HG03066 (cell line): ENCODE results near the gene CRYGN.

Experiments
- ATAC-seq: cut with Tn5 transposase; IDR thresholded peaks from one replicate; pipeline ENCODE4 v1.9.1; 2021; ENCODE audit warnings: low read depth; ENCODE audit not compliant: unreplicated experiment

The CRYGN gene

GRCh38 chr7:151393031-151393977 is 46.6 kb downstream of the CRYGN start:
- ATAC-seq, result no peak

- ATAC-seq, result no peak
These were observed 47.5 kb downstream of the CRYGN start for GRCh38 chr7:151392426-151392825.

GRCh38 chr7:151392002-151392401 is 47.9 kb downstream of the CRYGN start:
- ATAC-seq, result no peak

GRCh38 chr7:151391358-151391730 is 48.6 kb downstream of the CRYGN start:
- no peak for ATAC-seq

GRCh38 chr7:151390598-151391357 is 49.2 kb downstream of the CRYGN start:
- no peak for ATAC-seq

- ATAC-seq, result no peak
These were observed 50.0 kb downstream of the CRYGN start for GRCh38 chr7:151389768-151390597.

- no peak for ATAC-seq
These were observed 50.7 kb downstream of the CRYGN start for GRCh38 chr7:151389096-151389767.

GRCh38 chr7:151388430-151388829 is 51.5 kb downstream of the CRYGN start:
- ATAC-seq, result no peak

- ATAC-seq, result no peak
These were observed 52.0 kb downstream of the CRYGN start for GRCh38 chr7:151388007-151388297.

- ATAC-seq, result no peak
These were observed 52.6 kb downstream of the CRYGN start for GRCh38 chr7:151387161-151388006.

GRCh38 chr7:151386301-151387160 is 53.4 kb downstream of the CRYGN start:
- no peak for ATAC-seq

- no peak for ATAC-seq
These were observed 54.2 kb downstream of the CRYGN start for GRCh38 chr7:151385626-151386300.

- ATAC-seq, result no peak
These were observed 54.9 kb downstream of the CRYGN start for GRCh38 chr7:151384776-151385625.

- ATAC-seq, result no peak
These were observed 55.6 kb downstream of the CRYGN start for GRCh38 chr7:151384352-151384697.

- no peak for ATAC-seq
These were observed 56.1 kb downstream of the CRYGN start for GRCh38 chr7:151383638-151384351.

- no peak for ATAC-seq
These were observed 57.7 kb downstream of the CRYGN start for GRCh38 chr7:151382079-151382885.
